GM10248 (cell line): ENCODE measurements around the gene ZCWPW1.

Source experiments
- CTCF ChIA-PET: fragments of 300-600 bp; sonication (Branson Sonifier 250); formaldehyde crosslinking; extraction: SDS; loops from one replicate; lab custom pipeline; 2021; ENCODE audit warnings: antibody characterized with exemption; lab: Yijun Ruan, JAX
- POLR2A ChIA-PET: fragments of 350-650 bp; sonication (Branson Sonifier 250); formaldehyde crosslinking; extraction: SDS; loops from one replicate; lab custom pipeline; 2020; ENCODE audit warnings: antibody characterized with exemption; lab: Yijun Ruan, JAX
- DNase-seq: peaks from one replicate; pipeline ENCODE4 v3.0.0; 2012; ENCODE audit errors: extremely low spot score
- TF ChIP-seq, protein P1 (sequence below): IDR thresholded peaks from 2 replicates; pipeline ENCODE4 v1.5.1; 2012; ENCODE audit warnings: mild to moderate bottlenecking, low read depth; ENCODE audit errors: extremely low read depth, missing control alignments, control extremely low read depth

ZCWPW1 gene

DNA sequence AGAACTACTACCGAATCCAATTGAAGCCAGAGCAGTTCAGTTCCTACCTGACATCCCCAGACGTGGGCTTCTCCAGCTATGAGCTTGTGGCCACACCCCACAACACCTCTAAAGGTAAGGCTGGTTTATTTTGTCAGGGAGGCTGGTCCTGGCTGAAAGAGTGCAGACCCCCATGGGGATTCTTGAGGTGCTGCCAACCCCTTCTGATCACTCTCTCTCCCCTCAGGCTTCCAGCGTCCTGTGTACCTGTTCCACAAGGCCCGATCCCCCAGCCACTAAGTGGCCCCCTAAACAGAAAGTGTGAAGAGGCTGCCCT lies 4.7 kb upstream of the ZCWPW1 start:
- POLR2A ChIA-PET: no interaction called here
- CTCF ChIA-PET: interaction anchor here (1.8 kb wide), 1 partner anchor 18 kb away, joined by 5 read pairs; no protein-coding TSS in a partner anchor
- TF ChIP-seq, protein P1, sequence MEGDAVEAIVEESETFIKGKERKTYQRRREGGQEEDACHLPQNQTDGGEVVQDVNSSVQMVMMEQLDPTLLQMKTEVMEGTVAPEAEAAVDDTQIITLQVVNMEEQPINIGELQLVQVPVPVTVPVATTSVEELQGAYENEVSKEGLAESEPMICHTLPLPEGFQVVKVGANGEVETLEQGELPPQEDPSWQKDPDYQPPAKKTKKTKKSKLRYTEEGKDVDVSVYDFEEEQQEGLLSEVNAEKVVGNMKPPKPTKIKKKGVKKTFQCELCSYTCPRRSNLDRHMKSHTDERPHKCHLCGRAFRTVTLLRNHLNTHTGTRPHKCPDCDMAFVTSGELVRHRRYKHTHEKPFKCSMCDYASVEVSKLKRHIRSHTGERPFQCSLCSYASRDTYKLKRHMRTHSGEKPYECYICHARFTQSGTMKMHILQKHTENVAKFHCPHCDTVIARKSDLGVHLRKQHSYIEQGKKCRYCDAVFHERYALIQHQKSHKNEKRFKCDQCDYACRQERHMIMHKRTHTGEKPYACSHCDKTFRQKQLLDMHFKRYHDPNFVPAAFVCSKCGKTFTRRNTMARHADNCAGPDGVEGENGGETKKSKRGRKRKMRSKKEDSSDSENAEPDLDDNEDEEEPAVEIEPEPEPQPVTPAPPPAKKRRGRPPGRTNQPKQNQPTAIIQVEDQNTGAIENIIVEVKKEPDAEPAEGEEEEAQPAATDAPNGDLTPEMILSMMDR: no peak
- no peak for DNase-seq

DNA sequence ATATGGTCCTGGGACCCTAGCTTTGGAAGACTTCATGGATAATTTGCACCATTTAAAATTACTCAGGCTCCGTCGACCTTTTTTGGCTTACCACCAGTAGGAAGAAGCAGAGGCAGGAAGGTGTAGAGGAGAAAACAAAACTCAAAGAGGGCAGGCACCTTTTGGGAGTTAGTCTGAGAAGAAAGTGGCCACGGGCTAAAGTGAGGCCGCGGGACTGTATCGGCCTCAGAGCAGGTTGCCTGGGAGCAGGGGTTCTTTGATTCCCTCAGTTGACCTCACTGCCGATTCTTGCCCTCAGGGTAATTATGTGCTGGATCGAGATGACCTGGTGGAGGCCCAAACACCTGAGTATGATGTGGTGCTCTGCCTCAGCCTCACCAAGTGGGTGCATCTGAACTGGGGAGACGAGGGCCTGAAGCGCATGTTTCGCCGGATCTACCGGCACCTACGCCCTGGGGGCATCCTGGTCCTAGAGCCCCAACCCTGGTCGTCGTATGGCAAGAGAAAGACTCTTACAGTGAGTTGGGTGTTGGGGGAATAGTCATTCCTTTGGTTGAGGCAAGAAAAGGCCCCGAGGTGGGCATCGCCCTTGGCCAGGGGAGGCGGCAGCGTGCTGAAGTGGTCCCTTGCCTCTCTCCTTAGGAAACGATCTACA lies 4.2 kb upstream of the ZCWPW1 start:
- ChIA-PET POLR2A (no interaction called here), CTCF (no interaction called here)
- no peak for DNase-seq

DNA sequence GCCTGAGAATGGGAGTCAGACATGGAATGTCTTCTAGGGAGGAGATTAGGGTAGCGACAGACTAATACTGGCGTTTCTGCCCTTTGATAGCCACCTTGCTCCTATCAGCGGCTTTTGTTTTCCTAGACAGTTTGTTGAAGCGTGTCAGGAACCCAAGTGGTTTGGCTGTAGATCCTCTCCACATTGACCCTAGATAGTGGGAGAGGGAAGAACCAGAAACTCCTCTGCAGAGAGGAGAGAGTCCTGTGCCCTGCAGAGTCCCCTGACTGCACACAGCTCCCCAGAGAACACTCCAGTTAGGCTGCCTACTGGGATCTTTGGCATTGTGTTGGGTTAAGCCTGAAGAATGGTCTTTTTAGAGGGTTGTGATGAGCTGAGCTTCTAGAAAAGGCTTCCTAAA lies 3.5 kb upstream of the ZCWPW1 start:
- CTCF ChIA-PET: no interaction called here
- TF ChIP-seq, protein P1: no peak
- POLR2A ChIA-PET: no interaction called here
- DNase-seq: no peak

More for the DNA sequence above, 4.2 kb upstream of the ZCWPW1 start:
- TF ChIP-seq, protein P1: no peak

DNA sequence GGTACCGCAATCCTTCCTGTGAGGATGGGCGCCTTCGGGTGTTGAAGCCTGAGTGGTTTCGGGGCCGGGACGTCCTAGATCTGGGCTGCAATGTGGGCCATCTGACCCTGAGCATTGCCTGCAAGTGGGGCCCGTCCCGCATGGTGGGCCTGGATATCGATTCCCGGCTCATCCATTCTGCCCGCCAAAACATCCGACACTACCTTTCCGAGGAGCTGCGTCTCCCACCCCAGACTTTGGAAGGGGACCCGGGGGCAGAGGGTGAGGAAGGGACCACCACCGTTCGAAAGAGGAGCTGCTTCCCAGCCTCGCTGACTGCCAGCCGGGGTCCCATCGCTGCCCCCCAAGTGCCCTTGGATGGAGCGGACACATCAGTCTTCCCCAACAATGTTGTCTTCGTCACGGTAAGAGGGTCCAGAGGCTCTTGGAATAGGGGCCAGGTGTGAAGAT lies 2.8 kb upstream of the ZCWPW1 start:
- POLR2A ChIA-PET: no interaction called here

DNA sequence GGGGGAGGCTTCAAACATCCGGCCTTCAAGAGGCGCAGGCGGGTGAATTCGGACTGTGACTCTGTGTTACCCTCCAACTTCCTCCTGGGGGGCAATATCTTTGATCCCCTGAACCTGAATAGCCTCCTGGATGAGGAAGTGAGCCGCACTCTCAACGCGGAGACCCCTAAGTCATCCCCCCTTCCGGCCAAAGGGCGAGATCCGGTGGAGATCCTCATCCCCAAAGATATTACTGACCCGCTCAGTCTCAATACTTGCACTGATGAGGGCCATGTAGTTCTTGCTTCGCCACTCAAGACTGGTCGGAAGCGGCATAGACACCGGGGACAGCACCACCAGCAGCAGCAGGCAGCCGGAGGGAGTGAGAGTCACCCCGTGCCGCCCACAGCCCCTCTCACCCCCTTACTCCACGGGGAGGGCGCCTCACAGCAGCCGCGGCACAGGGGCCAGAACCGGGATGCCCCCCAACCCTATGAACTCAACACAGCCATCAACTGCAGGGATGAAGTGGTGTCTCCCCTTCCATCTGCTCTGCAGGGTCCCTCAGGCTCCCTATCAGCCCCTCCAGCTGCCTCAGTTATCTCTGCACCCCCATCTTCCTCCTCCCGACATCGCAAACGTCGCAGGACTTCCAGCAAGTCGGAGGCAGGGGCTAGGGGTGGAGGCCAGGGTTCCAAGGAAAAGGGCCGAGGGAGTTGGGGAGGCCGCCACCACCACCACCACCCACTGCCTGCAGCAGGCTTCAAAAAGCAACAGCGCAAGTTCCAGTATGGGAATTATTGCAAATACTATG lies 2.2 kb upstream of the ZCWPW1 start:
- CTCF ChIA-PET: interaction anchor here (1.0 to 2.3 kb wide), 2 partner anchors 20 to 52 kb away, joined by 3 to 5 read pairs; no protein-coding TSS in a partner anchor
- POLR2A ChIA-PET: interaction anchor here (0.5 to 1.3 kb wide), 14 partner anchors 13 to 397 kb away, joined by 3 to 9 read pairs (median 3); partner anchors contain the start of genes FBXO24, LRCH4 and POP7
- TF ChIP-seq, protein P1: no peak
- no peak for DNase-seq

More for the DNA sequence above, 2.8 kb upstream of the ZCWPW1 start:
- TF ChIP-seq, protein P1: no peak
- CTCF ChIA-PET: interaction anchor here (1.0 kb wide), 1 partner anchor 51 kb away, joined by 3 read pairs; no protein-coding TSS in a partner anchor
- no peak for DNase-seq
